ENCODE data around the gene GNG3.
"Not testable (repeated sequence)": the region's sequence is repeated elsewhere in the genome, so short reads cannot be mapped to it uniquely, and the experiment has no call there.

The GNG3 gene

DNA sequence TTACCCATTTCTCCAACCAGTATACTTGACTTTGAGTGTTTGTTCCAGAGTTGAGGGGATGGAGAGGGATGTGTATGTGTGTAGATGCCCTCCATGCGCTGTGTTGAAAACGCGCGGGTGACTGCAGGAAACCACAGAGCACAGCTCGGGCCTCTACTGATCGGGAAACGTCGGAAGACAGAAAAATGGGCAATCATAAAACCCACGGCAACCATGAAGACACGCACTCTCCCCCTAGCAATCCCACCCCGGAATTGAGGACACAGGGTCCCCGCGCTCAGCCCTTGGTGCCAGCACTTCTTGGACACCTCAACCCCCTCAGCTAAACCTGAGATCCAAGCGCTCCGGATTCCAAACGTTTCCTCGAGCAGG lies 36.3 kb upstream of the GNG3 start:
- Histone ChIP-seq H2AFZ (ENCODE audit: low read depth, low read length) (peak overlapping the region; percentile 74), H4K20me1 (ENCODE audit: insufficient read depth, low read length) (no peaks in the 10 kb centered on the region), H3K4me2 (ENCODE audit: low read length) (peak overlapping the region; percentile 85), H3K9ac (ENCODE audit: low read length) (peak overlapping the region; percentile 85), H3K4me3 (ENCODE audit: low read length) (peak overlapping the region; percentile 86), H3K9me3 (ENCODE audit: insufficient read depth, low read length) (no peaks in the 10 kb centered on the region), H3K79me2 (ENCODE audit: low read length) (peaks cover 75% of the 10 kb centered on the region), H3K27ac (ENCODE audit: low read length) (peak overlapping the region; percentile 76), H3K36me3 (replicated peaks; ENCODE audit: low read depth, low read length) (peaks cover 32% of the 10 kb centered on the region), H3K27me3 (ENCODE audit: low read depth, low read length) (no peaks in the 10 kb centered on the region), H3K4me1 (ENCODE audit: low read length) (peaks cover 32% of the 10 kb centered on the region)
- TF ChIP-seq, protein P1, sequence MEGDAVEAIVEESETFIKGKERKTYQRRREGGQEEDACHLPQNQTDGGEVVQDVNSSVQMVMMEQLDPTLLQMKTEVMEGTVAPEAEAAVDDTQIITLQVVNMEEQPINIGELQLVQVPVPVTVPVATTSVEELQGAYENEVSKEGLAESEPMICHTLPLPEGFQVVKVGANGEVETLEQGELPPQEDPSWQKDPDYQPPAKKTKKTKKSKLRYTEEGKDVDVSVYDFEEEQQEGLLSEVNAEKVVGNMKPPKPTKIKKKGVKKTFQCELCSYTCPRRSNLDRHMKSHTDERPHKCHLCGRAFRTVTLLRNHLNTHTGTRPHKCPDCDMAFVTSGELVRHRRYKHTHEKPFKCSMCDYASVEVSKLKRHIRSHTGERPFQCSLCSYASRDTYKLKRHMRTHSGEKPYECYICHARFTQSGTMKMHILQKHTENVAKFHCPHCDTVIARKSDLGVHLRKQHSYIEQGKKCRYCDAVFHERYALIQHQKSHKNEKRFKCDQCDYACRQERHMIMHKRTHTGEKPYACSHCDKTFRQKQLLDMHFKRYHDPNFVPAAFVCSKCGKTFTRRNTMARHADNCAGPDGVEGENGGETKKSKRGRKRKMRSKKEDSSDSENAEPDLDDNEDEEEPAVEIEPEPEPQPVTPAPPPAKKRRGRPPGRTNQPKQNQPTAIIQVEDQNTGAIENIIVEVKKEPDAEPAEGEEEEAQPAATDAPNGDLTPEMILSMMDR (IDR thresholded peaks at IDR 0.05; ENCODE audit: low read depth, low read length), result no peak
- no peak for TF ChIP-seq EZH2phosphoT487 (IDR thresholded peaks at IDR 0.05; ENCODE audit: low read depth)

DNA sequence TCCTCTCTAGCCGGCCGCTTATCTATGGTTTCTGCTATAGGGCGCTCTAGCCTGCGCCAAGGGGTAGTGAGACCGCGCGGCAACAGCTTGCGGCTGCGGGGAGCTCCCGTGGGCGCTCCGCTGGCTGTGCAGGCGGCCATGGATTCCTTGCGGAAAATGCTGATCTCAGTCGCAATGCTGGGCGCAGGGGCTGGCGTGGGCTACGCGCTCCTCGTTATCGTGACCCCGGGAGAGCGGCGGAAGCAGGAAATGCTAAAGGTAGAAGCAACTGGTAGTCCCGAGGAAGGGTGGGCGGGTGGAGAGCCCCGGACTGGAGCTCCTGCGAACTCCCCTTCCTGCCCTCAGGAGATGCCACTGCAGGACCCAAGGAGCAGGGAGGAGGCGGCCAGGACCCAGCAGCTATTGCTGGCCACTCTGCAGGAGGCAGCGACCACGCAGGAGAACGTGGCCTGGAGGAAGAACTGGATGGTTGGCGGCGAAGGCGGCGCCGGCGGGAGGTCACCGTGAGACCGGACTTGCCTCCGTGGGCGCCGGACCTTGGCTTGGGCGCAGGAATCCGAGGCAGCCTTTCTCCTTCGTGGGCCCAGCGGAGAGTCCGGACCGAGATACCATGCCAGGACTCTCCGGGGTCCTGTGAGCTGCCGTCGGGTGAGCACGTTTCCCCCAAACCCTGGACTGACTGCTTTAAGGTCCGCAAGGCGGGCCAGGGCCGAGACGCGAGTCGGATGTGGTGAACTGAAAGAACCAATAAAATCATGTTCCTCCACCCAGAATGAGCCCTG lies 35.7 kb upstream of the GNG3 start, which contains the start of the genes LBHD1 and UQCC3:
LBHD1 (minus strand) TSS at position 660 of the 782 bp plus-strand sequence. CDS start 2,236 bp downstream, outside the sequence.
UQCC3 (plus strand) TSS at position 66 of the 782 bp plus-strand sequence; CDS start at position 139, 73 bp downstream.
- Histone ChIP-seq H3K27ac (ENCODE audit: low read length) (peak within 1 kb of the TSS; percentile 76), H3K27me3 (ENCODE audit: low read depth, low read length) (no peaks in the 10 kb centered on the region), H2AFZ (ENCODE audit: low read depth, low read length) (peak within 1 kb of the TSS; percentile 74), H3K9ac (ENCODE audit: low read length) (peak within 1 kb of the TSS; percentile 85), H4K20me1 (ENCODE audit: insufficient read depth, low read length) (no peaks in the 10 kb centered on the region), H3K9me3 (ENCODE audit: insufficient read depth, low read length) (no peaks in the 10 kb centered on the region), H3K4me3 (ENCODE audit: low read length) (peak within 1 kb of the TSS; percentile 86), H3K79me2 (ENCODE audit: low read length) (peaks cover 75% of the 10 kb centered on the region), H3K4me1 (ENCODE audit: low read length) (peaks cover 26% of the 10 kb centered on the region), H3K4me2 (ENCODE audit: low read length) (peak within 1 kb of the TSS; percentile 85), H3K36me3 (replicated peaks; ENCODE audit: low read depth, low read length) (peaks cover 32% of the 10 kb centered on the region)
- no peak for TF ChIP-seq EZH2phosphoT487 (IDR thresholded peaks at IDR 0.05; ENCODE audit: low read depth)
- TF ChIP-seq, protein P1 (IDR thresholded peaks at IDR 0.05; ENCODE audit: low read depth, low read length), result no peak

DNA sequence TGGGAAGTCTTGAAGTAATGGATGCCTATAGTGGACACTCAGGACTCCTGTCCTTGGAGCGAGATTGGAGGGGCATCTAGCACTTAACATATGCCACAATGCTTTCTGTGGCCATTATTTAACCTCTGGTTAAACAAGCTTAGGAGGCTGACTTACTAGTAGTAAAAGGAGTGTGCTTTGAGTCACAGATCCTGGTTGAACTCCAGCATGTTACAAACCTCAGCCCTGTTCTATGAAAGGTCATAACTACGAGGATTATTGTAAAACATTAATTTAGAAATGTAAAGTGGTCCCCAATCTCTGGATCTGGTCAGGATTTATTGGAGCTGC lies 34.3 kb upstream of the GNG3 start:
- peaks cover 75% of the 10 kb centered on the region for H3K79me2 ChIP-seq (ENCODE audit: low read length)
- H3K9ac ChIP-seq (ENCODE audit: low read length), result no peak overlapping the region
- H3K36me3 ChIP-seq (replicated peaks; ENCODE audit: low read depth, low read length), result peaks cover 29% of the 10 kb centered on the region
- H3K4me1 ChIP-seq (ENCODE audit: low read length), result peaks cover 19% of the 10 kb centered on the region
- TF ChIP-seq, protein P1 (IDR thresholded peaks at IDR 0.05; ENCODE audit: low read depth, low read length), result no peak
- no peak for TF ChIP-seq EZH2phosphoT487 (IDR thresholded peaks at IDR 0.05; ENCODE audit: low read depth)
- H3K4me2 ChIP-seq (ENCODE audit: low read length), result peak overlapping the region; percentile 85
- no peaks in the 10 kb centered on the region for H3K9me3 ChIP-seq (ENCODE audit: insufficient read depth, low read length)
- no peak overlapping the region for H2AFZ ChIP-seq (ENCODE audit: low read depth, low read length)
- H4K20me1 ChIP-seq (ENCODE audit: insufficient read depth, low read length), result no peaks in the 10 kb centered on the region
- H3K27ac ChIP-seq (ENCODE audit: low read length), result no peak overlapping the region
- H3K27me3 ChIP-seq (ENCODE audit: low read depth, low read length), result no peaks in the 10 kb centered on the region
- no peak overlapping the region for H3K4me3 ChIP-seq (ENCODE audit: low read length)

DNA sequence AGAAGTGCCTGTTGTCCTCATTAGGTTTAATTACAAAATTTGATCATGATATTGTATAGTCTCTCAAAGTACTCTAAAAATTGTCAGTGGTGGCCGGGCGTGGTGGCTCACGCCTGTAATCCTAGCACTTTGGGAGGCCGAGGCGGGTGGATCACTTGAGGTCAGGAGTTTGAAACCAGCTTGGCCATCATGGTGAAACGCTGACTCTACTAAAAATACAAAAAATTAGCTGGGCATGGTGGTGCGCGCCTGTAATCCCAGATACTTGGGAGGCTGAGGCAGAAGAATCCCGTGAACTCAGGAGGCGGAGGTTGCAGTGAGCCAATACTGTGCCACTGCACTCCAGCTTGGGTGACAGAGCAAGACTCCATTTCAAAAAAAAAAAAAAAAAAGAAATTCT lies 32.1 kb upstream of the GNG3 start:
- not testable (repeated sequence) for H3K9me3 ChIP-seq (ENCODE audit: insufficient read depth, low read length); H3K27ac ChIP-seq (ENCODE audit: low read length); H2AFZ ChIP-seq (ENCODE audit: low read depth, low read length); H3K27me3 ChIP-seq (ENCODE audit: low read depth, low read length); H3K4me3 ChIP-seq (ENCODE audit: low read length); H3K4me2 ChIP-seq (ENCODE audit: low read length); H4K20me1 ChIP-seq (ENCODE audit: insufficient read depth, low read length); H3K9ac ChIP-seq (ENCODE audit: low read length)
- Histone ChIP-seq H3K36me3 (replicated peaks; ENCODE audit: low read depth, low read length) (peaks cover 29% of the 10 kb centered on the region), H3K79me2 (ENCODE audit: low read length) (peaks cover 71% of the 10 kb centered on the region), H3K4me1 (ENCODE audit: low read length) (peaks cover 25% of the 10 kb centered on the region)

Data from OCI-LY3 (cell line).